Activated T-cell treated with anti-CD3 and anti-CD28 coated beads for 4 hours (primary cell): Measurements from ENCODE around the gene MRPL50.

Experiments used
- DNase-seq: peaks from one replicate; pipeline ENCODE4 v3.0.0-alpha.2; 2020

Gene MRPL50

DNA sequence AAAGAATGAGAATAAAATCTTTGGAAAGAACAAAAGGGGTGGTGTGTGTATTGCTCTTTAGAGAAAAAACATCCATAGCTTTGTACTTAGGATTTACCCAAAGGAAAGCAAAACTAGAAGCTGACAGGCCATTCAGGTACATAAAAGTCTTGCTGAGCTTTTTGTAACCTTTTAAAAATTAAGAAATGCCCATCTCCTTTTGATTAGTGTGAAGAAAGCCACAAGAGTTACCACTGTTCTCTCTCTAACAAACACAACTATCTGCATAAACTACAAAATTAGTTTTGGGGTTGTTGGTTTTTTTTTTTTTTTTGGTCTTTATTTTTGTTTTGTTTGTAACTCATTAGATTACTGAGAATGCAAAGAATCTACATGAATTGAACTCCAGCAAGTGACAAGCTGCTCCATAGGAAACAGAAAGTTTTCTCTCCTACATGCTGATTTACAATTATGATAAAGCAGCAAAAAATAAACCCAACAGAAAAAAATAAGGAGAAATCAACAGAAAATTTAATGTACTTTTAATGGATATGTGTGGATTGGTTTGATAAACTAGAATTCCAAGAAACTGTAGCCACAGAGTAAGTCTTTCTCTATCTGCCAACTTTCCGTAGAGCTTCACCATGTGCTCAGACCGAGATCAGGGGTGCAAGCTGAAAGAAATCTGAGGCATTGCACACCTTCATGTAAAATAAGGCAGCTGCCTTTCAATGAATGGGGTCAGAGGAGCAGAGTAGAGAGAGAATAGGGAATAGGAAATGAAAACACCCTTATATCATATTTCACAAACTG, 25.9 kb downstream of the MRPL50 start:
- DNase-seq, result no peak

DNA sequence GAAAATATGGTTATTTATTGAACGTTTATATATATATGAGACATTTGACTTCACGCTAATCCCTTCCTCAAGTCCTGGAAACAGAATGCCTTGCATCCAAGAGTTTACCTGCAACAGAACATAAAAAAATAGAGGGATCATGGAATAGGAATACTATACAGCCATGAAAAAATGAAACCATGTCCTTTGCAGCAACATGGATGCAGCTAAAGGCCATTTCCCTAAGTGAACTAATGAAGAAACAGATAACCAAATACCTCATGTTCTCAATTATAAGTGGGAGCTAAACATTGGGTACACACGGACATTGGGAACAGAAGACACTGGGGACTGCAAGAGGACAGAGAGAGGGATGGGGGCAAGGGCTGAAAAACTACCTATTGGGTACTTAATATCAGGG, 26.6 kb downstream of the MRPL50 start:
- DNase-seq, result no peak

DNA sequence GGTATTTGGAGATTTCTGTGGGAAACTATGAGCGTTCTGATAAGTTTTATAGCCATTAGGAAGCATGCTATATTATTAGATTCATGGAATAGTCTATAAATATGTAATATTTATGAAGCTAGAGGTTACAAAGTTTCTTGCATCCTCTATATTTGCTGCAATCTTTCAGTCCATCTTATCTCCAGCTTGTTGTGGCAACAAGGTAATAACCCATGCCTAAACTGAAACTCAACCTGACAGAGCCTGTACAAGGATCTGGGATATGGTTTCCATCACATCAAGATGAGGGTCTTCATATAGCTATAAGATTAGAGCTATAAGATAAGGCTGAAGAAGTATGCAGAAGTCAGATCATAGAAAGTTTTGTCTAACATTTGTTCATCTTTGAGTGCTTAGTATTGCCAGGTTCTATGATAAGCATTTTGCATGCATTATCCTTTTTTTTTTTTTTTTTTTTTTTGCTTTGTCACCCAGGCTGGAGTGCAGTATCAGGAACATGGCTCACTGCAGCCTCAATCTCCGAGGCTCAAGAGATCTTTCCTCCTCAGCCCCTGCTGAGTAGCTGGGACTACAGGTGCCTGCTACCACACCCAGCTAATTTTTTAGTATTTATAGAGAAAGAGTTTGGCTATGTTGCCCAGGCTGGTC, 28.4 kb downstream of the MRPL50 start:
- DNase-seq, result no peak

DNA sequence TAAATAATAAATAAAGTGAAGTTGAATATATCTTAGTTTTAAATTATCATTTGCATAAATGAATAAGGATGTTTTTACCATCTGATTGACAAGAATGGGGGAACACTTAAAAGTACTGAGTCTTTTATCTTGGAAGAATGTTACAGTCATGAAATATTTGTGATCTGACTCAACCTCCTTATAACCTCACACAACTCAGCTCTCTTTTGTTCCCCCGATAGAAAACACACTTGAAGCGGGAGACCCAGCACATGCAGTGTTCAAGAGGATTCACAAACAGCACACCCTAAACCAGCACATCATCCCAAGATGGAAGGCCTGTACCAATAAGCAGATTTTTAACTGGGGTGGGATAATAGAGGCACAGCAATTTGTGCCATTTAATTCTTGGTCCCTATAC, 29.1 kb downstream of the MRPL50 start:
- DNase-seq, result no peak

DNA sequence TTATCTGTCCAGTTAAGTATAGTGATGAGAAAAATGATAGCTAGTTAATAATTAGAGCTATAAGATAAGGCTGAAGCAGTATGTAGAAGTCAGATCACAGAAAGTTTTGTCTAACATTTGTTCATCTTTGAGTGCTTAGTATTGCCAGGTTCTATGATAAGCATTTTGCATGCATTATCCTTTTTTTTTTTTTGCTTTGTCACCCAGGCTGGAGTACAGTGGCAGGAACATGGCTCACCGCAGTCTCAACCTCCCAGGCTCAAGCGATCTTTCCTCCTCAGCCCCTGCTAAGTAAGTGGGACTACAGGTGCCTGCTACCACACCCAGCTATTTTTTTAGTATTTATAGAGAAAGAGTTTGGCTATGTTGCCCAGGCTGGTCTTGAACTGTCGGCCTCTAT, 31.1 kb downstream of the MRPL50 start:
- DNase-seq, result no peak

DNA sequence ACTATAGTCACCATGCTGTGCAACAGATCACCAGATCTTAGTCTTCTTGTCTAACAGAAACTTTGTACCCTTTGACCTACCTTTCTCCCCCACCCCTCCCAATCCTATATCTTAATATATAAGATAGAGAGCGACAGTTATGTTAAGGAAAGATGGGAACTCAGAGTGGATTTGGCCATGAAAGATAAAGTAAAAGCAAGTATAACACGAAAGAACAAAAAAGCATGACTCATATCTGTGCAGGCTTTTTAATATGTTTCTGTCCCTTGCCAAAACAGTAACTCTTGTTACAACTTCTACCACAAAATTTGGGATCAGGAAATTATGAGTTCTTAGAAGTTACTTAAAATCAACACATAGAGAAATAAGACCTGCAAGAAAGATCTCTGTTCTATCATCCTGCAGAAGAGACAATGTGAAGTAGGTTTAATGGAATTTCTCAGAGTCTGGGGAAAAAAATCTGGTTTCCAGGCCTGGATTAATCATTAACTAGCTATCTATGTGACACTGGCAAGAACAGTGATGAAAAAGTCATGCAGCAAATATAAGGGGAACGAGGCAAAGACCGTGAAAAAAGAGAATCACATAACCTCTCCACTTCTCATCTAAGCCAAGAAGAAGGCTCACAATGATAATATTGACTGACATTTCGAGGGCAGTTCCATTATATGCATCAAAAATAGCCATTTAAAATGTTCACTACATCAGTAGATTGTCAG, 32.2 kb downstream of the MRPL50 start:
- DNase-seq, result no peak

DNA sequence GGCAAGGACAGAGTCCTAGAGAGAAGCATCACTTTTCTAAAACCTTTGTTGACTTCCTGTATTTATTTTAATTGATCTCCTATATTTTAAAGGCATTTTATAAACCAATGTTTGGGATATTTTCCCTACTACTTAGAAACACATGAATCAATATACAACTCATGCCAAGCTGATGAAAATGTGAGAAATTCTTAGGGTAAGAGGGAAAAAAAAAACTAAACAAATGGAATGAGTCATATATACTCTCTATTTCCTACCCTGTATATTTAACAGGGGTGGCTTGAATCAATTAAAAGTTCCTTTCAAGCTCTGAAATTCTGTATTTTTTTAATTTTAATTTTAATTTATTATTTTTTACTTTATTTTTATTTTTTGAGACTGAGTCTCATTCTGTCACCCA, 33.2 kb downstream of the MRPL50 start:
- DNase-seq, result no peak

DNA sequence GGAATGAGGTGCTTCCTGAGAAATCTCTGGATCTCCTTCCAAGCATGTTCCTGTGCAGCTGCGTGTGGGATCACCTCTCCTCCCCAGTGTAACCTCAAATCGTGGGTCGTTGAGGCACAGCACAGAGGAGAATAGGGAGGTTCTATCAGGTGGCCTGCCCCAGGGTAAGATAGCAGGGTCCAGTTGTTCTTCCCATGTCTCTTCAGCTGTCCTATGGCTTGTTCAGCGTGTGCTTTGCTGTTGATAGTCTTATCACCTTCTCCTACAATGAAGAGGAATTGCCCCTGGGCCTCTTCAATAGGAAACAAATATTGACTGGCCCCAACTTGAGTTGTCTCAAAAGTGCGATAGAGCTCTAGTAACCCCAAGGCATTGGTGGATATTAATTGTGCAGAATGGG, 36.0 kb downstream of the MRPL50 start:
- DNase-seq, result no peak

DNA sequence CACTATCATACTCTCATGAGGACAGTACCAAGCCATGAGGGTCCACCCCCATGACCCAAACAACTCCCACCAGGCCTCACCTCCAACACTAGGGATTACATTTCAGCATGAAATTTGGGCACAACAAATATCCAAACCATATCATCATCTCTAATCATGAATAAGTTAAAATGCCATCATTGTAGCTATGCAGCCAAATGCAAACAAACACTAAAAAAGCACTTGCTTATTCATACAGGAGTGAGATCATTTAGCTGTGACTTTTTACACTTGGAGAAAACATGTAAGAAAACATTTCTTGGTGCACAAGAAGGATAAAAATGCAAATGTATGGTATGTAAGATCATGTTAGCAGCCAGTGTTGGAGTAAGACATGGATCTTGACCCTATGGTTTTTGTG, 37.8 kb downstream of the MRPL50 start:
- no peak for DNase-seq

DNA sequence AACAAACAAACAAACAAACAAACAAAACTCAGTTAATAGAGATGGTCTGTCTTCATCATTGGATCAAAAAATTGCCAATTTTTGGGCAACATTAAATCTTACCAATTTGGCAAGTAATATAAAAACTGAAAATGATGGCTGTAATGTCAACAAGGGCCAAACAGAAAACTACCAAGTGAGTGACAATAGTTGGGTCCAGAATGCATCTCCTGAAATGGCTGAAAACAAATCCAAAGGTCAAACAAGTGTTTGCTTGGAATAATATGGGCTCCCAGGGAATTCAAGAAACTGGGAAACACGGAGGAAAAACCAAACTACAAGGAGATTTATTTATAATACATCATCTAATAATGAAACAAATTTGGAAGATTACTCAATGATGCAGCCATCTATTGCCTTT, 38.7 kb downstream of the MRPL50 start:
- no peak for DNase-seq

DNA sequence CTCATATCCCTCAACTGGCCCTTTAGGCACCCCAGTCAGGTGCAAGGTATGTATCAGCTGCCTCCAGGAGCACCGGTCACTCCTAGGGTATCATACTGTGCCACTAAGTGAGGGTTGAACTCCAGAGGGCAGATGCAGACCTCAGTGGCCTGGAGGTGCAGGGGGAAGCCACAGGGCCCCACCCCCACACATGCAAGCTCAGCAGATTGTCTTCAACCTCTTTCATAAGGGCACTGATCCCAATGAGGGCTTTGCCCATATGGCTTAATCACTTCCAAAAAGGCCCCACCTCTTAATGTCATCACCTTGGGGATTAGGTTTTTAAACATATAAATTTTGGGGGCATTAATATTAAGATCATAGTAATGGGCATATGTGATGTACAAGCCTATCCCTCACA, 41.8 kb downstream of the MRPL50 start:
- no peak for DNase-seq

DNA sequence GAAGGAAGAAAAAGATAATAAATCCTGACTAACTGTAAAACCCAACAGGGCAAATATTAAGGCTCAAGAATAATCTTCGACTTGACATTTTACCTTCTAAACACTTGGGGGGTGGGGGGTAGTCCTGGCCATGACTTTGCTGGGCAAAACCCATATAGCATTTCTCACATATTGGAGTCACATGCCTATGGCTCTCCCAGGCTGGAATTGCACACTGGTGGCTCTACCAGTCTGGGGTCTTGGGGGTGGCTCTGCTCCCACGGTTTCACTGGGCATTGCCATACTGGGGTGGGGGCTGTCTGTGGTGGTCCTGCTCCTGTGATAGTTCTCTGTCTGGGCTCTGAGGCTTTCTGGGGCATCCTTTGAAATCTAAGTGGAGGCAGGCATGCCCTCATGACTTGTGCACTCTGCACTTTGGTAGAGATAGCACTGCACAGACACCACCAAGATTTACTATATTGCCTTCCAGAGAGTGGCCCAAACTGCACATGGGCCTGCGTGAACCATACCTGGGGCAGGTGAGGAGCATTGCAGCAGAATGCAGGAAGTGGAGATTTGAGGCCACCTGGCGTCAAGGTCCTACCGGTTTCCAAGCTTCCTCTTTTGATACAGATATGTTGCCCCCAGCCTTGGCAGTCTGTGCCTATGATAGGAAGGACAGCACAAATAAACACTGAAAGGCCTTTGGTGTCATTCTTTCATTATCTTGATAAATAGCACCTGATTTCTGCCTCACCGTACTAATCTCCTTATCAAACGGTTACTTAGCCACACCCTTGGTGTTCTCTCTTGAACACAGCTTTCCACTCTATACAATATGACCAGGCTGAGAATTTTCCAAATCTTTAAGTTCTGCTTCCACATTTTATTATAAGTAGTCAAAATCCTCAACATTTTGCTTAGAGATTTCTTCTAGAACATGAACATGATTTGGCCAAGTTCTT, 43.4 kb downstream of the MRPL50 start:
- no peak for DNase-seq

DNA sequence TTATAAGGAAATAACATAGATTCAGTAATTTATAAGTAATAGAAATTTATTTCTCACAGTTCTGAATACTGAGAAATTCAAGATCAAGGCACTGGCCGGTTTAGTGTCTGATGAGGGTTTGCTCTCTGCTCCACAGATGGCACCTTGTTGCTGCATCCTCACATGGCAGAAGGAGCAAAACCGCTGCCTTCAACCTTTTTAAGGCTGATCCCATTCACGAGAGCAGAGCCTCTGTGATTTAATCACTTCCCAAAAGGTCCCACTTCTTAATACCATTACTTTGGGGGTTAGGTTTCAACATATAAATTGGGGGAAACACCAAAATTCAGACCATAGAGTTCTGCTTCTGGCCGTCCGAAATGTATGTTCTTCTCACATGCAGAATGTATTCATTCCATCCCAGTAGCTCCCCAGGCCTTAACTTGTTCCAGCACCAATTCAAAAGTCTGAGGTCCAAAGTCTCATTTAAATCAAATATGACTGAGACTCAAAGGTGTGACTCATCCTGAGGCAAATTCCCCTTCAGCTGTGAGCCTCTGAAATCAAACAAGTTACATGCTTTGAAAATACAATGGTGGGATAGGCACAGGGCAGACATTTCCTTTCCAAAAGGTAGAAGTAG, 44.2 kb downstream of the MRPL50 start:
- DNase-seq, result no peak

DNA sequence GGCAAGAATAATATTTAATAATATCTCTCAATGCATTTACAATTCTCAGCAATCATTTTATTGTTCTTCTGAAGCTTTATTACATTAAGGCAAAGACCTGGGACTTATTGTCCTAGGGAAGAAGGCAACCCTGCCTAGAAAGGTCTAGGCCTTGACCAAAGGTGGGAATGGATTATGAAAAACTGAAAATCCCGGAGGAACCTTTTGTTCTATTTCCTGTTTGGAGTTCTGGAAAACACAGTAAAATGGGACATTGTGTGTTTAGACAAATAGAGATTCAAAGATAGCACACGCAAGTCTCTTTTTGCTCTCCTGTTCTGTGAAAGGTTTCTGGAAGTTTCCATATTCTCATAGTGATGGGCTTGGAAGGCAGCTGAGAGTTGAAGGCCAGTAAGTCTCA, 44.7 kb downstream of the MRPL50 start:
- DNase-seq, result no peak

DNA sequence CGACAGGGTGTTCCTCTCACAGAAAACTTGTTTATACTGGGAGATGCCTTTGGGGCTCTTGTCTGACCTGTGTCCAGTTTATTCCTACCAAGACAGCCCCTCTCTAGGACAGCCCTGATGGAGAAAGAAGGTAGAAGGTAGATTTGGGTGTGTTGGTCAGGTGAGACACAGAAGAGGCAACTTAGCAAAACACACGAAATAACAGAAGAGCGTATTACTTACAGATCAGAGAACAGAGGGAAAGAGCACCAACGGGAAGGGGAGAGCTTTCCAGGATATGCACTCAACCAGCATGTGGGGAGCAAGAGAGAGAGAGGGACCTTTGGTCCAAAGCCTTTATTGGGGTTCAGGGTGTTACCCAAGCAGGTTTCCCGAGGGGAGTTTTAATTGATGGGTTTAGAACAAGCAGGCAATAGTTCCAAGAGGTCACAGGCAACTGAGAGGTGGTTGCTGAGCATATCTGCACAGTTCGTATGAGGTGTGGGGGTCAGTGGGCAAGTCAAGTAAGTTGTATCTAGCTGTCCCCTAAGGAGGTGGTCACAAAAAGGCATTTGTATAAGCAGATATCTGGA, 45.4 kb downstream of the MRPL50 start:
- DNase-seq, result no peak

DNA sequence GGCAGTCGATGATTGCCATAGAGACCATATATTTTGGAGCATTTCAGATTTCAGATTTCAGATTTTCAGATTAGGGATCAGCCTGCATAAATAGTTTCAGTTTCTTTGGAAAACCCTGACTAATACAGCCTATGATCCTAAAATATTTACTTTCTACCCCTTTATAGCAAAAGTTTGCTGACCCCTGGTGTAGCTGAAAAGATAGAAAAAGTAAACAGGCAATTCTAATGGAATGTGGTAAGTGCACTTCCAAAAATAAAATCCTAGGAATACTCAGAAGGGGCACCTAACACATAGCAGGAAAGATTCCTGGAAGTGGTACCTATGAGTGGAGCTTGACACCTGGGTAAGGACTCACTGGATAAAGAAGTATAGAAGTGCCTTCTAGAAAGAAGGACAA, 48.1 kb downstream of the MRPL50 start:
- DNase-seq, result no peak

DNA sequence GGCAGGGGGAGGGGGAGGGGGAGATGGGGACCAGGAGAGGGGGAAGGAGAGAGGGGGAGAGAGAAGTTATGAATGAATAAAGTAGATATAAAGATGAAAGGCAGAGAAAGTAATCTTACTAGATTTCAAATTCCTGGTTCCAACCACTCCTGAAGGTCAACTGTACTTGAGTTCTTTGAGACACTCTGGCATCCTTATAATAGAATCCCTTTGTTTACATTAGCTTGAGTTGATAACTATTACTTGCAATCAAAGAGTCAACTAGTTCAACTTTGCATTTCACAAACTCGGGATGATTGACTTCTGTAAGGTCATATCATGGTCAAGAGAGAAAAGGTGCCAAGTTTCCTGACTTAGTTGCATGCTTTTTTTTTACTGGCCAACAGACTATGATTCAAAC, 55.8 kb downstream of the MRPL50 start:
- DNase-seq, result no peak

DNA sequence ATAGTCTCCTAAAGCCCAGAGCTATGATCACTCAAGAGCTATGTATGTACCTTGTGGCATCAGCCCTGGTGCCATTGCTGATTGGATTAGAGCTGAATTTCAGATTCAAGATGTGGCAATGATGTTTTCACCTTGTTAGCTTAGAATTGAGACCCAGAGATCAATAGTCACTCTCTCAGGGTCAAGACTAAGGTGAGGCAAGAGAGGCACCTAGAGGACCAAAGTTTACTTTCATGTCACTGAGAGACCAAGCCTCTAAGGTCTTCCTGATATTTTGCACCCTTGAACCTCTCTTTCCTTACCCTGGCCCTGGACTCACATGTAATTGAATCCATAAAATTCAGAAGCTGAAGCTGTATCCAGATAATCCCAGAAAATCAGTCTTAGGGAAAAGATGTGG, 56.5 kb downstream of the MRPL50 start:
- DNase-seq, result no peak
